Measurements from ENCODE around the gene TRIB2. TPM values are rescaled to one million over a fixed set of nuclear protein-coding genes. Genes with fewer than 3 reads are reported as not detected.

The TRIB2 gene
- total and polyA plus RNA-seq, 2 donors (not counting 3 experiments of a cell fraction or from before 2014, with no cell fraction given) = 15.8 to 20.5 TPM

DNA sequence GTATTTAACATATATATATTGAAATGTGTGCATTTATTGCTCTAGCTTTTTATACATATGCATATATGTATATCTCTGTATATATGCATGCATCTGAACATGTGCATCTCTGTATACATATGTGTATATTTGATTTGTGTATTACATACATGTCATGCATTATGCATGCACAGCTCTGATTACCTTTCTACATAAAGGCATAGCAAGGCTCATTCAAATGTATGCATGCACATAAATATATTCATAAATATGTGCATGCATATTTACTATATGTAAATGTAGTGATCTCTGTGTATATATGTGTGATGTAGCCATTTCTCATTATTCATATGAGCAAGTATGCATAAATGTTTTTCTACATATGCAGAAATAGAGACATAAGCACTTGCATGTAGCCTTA is 64.6 kb downstream of the TRIB2 start:
- BruUV-seq (replicated peaks) = no TSS peak
- ChIA-PET POLR2A (no interaction called here), CTCF (no interaction called here)
- H3K27me3 ChIP-seq (ENCODE audit: control insufficient read depth in 2 of 2, insufficient read depth in 2 of 2, low read length in 2 of 2) = no peaks in the 10 kb centered on the region
- no peak for TF ChIP-seq POLR2A (IDR thresholded peaks at IDR 0.05; ENCODE audit: low read depth, low read length)
- no peak for TF ChIP-seq POLR2AphosphoS5 (IDR thresholded peaks at IDR 0.05; ENCODE audit: insufficient read depth, low read depth, low read length)
- no peak for TF ChIP-seq JUN (IDR thresholded peaks at IDR 0.05; ENCODE audit: borderline replicate concordance, insufficient read depth, insufficient read length, low read depth)
- no peak for TF ChIP-seq GATA2 (IDR thresholded peaks at IDR 0.05; ENCODE audit: insufficient read depth, insufficient read length, low read depth, low read length)
- TF ChIP-seq, protein P1, sequence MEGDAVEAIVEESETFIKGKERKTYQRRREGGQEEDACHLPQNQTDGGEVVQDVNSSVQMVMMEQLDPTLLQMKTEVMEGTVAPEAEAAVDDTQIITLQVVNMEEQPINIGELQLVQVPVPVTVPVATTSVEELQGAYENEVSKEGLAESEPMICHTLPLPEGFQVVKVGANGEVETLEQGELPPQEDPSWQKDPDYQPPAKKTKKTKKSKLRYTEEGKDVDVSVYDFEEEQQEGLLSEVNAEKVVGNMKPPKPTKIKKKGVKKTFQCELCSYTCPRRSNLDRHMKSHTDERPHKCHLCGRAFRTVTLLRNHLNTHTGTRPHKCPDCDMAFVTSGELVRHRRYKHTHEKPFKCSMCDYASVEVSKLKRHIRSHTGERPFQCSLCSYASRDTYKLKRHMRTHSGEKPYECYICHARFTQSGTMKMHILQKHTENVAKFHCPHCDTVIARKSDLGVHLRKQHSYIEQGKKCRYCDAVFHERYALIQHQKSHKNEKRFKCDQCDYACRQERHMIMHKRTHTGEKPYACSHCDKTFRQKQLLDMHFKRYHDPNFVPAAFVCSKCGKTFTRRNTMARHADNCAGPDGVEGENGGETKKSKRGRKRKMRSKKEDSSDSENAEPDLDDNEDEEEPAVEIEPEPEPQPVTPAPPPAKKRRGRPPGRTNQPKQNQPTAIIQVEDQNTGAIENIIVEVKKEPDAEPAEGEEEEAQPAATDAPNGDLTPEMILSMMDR (IDR thresholded peaks at IDR 0.05; ENCODE audit: extremely low read depth in 1 of 2, insufficient read depth in 1 of 2, low read depth in 1 of 2, low read length in 2 of 2) = no peak
- TF ChIP-seq MYC (IDR thresholded peaks at IDR 0.05; ENCODE audit: low read depth, low read length) = no peak
- TF ChIP-seq EZH2 (IDR thresholded peaks at IDR 0.05; ENCODE audit: borderline replicate concordance, low read depth, low read length, severe bottlenecking) = no peak
- TF ChIP-seq FOS (IDR thresholded peaks at IDR 0.05; ENCODE audit: borderline replicate concordance, insufficient read depth, low read length) = no peak
- TF ChIP-seq, protein P2, sequence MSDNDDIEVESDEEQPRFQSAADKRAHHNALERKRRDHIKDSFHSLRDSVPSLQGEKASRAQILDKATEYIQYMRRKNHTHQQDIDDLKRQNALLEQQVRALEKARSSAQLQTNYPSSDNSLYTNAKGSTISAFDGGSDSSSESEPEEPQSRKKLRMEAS (IDR thresholded peaks at IDR 0.05; ENCODE audit: insufficient read depth, insufficient read length) = no peak
- no peak for FAIRE-seq
- no peaks in the 10 kb centered on the region for H3K36me3 ChIP-seq (ENCODE audit: control insufficient read depth in 2 of 2, extremely low read depth in 1 of 2, insufficient read depth in 2 of 2, low read length in 2 of 2)
- H4K20me1 ChIP-seq (replicated peaks; ENCODE audit: control insufficient read depth, extremely low read depth, insufficient read depth, low read length) = no peaks in the 10 kb centered on the region
- no peak overlapping the region for H3K4me3 ChIP-seq (replicated peaks in 1 of 3; ENCODE audit: insufficient read depth in 1 of 3, low read depth in 1 of 3, low read length in 3 of 3)
- H3K4me2 ChIP-seq (ENCODE audit: insufficient read depth, low read length) = no peak overlapping the region
- H3K9me3 ChIP-seq (replicated peaks; ENCODE audit: control insufficient read depth, insufficient read depth, low read length) = no peaks in the 10 kb centered on the region
- intact Hi-C loops (cut with micrococcal nuclease) = no loop called here
- no peaks in the 10 kb centered on the region for H3K4me1 ChIP-seq (ENCODE audit: control insufficient read depth, extremely low read depth, insufficient read depth, low read length)
- no peaks in the 10 kb centered on the region for H3K79me2 ChIP-seq (ENCODE audit: control insufficient read depth, insufficient read depth, low read length)
- no peak for DNase-seq (ENCODE audit: low read depth, low spot score)
- H3K9me1 ChIP-seq (replicated peaks; ENCODE audit: control insufficient read depth, extremely low read depth, insufficient read depth, low read length) = no peaks in the 10 kb centered on the region
- H3K9ac ChIP-seq (replicated peaks; ENCODE audit: extremely low read depth, insufficient read depth, low read length) = no peak overlapping the region
- H2AFZ ChIP-seq (ENCODE audit: low read depth, low read length) = no peak overlapping the region
- no peak overlapping the region for H3K27ac ChIP-seq (ENCODE audit: insufficient read depth, low read depth, low read length)
- dilution Hi-C loops (cut with MboI; ENCODE audit: extremely low pct_ligation_motif_present, low sequenced_read_pairs) = no loop called here
